Skin of body (tissue), 2 donors: ENCODE results near the gene STAM2. TPM values are rescaled to one million over a fixed set of nuclear protein-coding genes. Genes with fewer than 3 reads are reported as not detected.
"Not testable (repeated sequence)": the region's sequence is repeated elsewhere in the genome, so short reads cannot be mapped to it uniquely, and the experiment has no call there.

Experiments used
- DNase-seq: peaks from one replicate; lab custom pipeline; 2025; lab: John Stamatoyannopoulos, UW
- total RNA-seq: library from RNA; depleted of rRNA; stranded (reverse); fragments of >200 nt; gene quantifications from one replicate; pipeline ENCODE4 v1.2.3, GENCODE V29; 2014

Gene STAM2
- total RNA-seq, 1 donor from 2014 or later, result 33.9 TPM

- no peak for DNase-seq
These were observed 1.7 kb downstream of the STAM2 start for GRCh38 chr2:152173831-152174230.

- not testable (repeated sequence) for DNase-seq
These were observed 3.3 kb downstream of the STAM2 start for GRCh38 chr2:152172201-152172785.

- DNase-seq, result no peak
These were observed 3.8 kb downstream of the STAM2 start for GRCh38 chr2:152171718-152172117.

- not testable (repeated sequence) for DNase-seq
These were observed 6.4 kb downstream of the STAM2 start for GRCh38 chr2:152169158-152169557.

- DNase-seq, result not testable (repeated sequence)
These were observed 8.1 kb downstream of the STAM2 start for GRCh38 chr2:152167470-152167869.

- no peak for DNase-seq
These were observed 8.5 kb downstream of the STAM2 start for GRCh38 chr2:152167065-152167464.

GRCh38 chr2:152166633-152167032 lies 8.9 kb downstream of the STAM2 start:
- DNase-seq, result no peak

- no peak for DNase-seq
These were observed 9.8 kb downstream of the STAM2 start for GRCh38 chr2:152165780-152166179.

- DNase-seq, result no peak
These were observed 10.3 kb downstream of the STAM2 start for GRCh38 chr2:152165306-152165705.

- DNase-seq, result not testable (repeated sequence)
These were observed 11.9 kb downstream of the STAM2 start for GRCh38 chr2:152163669-152164068.

- DNase-seq, result no peak
These were observed 13.4 kb downstream of the STAM2 start for GRCh38 chr2:152162141-152162540.

- DNase-seq, result no peak
These were observed 14.0 kb downstream of the STAM2 start for GRCh38 chr2:152161598-152161997.

GRCh38 chr2:152160378-152160777 lies 15.2 kb downstream of the STAM2 start:
- DNase-seq, result not testable (repeated sequence)

GRCh38 chr2:152157253-152157652 lies 18.3 kb downstream of the STAM2 start:
- no peak for DNase-seq

- DNase-seq, result no peak
These were observed 20.4 kb downstream of the STAM2 start for GRCh38 chr2:152155209-152155608.

- DNase-seq, result no peak
These were observed 21.1 kb downstream of the STAM2 start for GRCh38 chr2:152154462-152154861.

- DNase-seq, result no peak
These were observed 40.9 kb downstream of the STAM2 start for GRCh38 chr2:152134488-152135280.

GRCh38 chr2:152132306-152132705 lies 43.3 kb downstream of the STAM2 start:
- DNase-seq, result no peak

- no peak for DNase-seq
These were observed 47.9 kb downstream of the STAM2 start for GRCh38 chr2:152127628-152128027.

GRCh38 chr2:152126664-152127063 lies 48.9 kb downstream of the STAM2 start:
- no peak for DNase-seq

GRCh38 chr2:152122161-152122560 lies 53.4 kb downstream of the STAM2 start:
- DNase-seq, result no peak

- DNase-seq, result no peak
These were observed 55.1 kb downstream of the STAM2 start for GRCh38 chr2:152120430-152120829.

GRCh38 chr2:152115952-152116351 lies 59.6 kb downstream of the STAM2 start:
- DNase-seq, result no peak
